Activated naive CD4-positive, alpha-beta T cell treated with Interleukin-2 at 50 U/mL for 16 hours (primary cell): ENCODE results near the gene PDPR.
"Not testable (repeated sequence)": the region's sequence is repeated elsewhere in the genome, so short reads cannot be mapped to it uniquely, and the experiment has no call there.

ENCODE experiments used
- DNase-seq: peaks from one replicate; pipeline ENCODE4 v3.0.0-alpha.2; 2020

The PDPR gene

GRCh38 chr16:70128844-70129243 lies 14.7 kb downstream of the PDPR start:
- DNase-seq: not testable (repeated sequence)

GRCh38 chr16:70135796-70136195 lies 21.7 kb downstream of the PDPR start:
- not testable (repeated sequence) for DNase-seq

GRCh38 chr16:70136595-70136994 lies 22.5 kb downstream of the PDPR start:
- not testable (repeated sequence) for DNase-seq

GRCh38 chr16:70142739-70143138 lies 28.6 kb downstream of the PDPR start:
- DNase-seq: not testable (repeated sequence)

GRCh38 chr16:70143231-70143895 lies 29.2 kb downstream of the PDPR start:
- not testable (repeated sequence) for DNase-seq

- DNase-seq: not testable (repeated sequence)
Measured at GRCh38 chr16:70147853-70148252, 33.7 kb downstream of the PDPR start.

GRCh38 chr16:70148453-70148852 lies 34.3 kb downstream of the PDPR start:
- not testable (repeated sequence) for DNase-seq

GRCh38 chr16:70149296-70149695 lies 35.2 kb downstream of the PDPR start:
- DNase-seq: not testable (repeated sequence)

GRCh38 chr16:70151391-70151790 lies 37.3 kb downstream of the PDPR start:
- DNase-seq: no peak

GRCh38 chr16:70151941-70152509 lies 37.9 kb downstream of the PDPR start:
- no peak for DNase-seq

- DNase-seq: no peak
Measured at GRCh38 chr16:70152578-70153302, 38.6 kb downstream of the PDPR start.

- not testable (repeated sequence) for DNase-seq
Measured at GRCh38 chr16:70154736-70155135, 40.6 kb downstream of the PDPR start.

- no peak for DNase-seq
Measured at GRCh38 chr16:70156207-70156978, 42.3 kb downstream of the PDPR start.

- DNase-seq: no peak
Measured at GRCh38 chr16:70157105-70157476, 43.0 kb downstream of the PDPR start.

GRCh38 chr16:70157477-70158260 lies 43.5 kb downstream of the PDPR start:
- DNase-seq: no peak

GRCh38 chr16:70158261-70158939 lies 44.3 kb downstream of the PDPR start:
- no peak for DNase-seq

GRCh38 chr16:70159355-70160348 lies 45.5 kb downstream of the PDPR start:
- no peak for DNase-seq

GRCh38 chr16:70160388-70160787 lies 46.3 kb downstream of the PDPR start:
- DNase-seq: no peak

GRCh38 chr16:70160821-70161220 lies 46.7 kb downstream of the PDPR start:
- DNase-seq: no peak

GRCh38 chr16:70161350-70161749 lies 47.2 kb downstream of the PDPR start:
- DNase-seq: no peak

GRCh38 chr16:70162041-70162451 lies 47.9 kb downstream of the PDPR start:
- DNase-seq: no peak
